ENCODE results near the gene AHRR.
A peak's percentile ranks its signal among the peaks of the same experiment; 100 is the strongest.
"Not testable (repeated sequence)": the region's sequence is repeated elsewhere in the genome, so short reads cannot be mapped to it uniquely, and the experiment has no call there.

Gene AHRR

DNA sequence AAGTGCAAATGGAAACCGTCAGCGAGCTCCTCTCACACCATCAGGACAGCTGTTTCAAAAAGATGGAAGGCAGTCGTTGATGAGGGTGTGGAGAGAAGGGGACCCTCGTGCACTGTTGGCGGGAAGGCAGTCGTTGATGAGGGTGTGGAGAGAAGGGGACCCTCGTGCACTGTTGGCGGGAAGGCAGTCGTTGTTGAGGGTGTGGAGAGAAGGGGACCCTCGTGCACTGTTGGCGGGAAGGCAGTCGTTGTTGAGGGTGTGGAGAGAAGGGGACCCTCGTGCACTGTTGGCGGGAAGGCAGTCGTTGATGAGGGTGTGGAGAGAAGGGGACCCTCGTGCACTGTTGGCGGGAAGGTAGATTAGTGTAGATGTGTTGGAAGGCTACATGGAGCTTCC is 80.7 kb downstream of the AHRR start:
- not testable (repeated sequence) for DNase-seq (ENCODE audit: low read depth, low spot score)

DNA sequence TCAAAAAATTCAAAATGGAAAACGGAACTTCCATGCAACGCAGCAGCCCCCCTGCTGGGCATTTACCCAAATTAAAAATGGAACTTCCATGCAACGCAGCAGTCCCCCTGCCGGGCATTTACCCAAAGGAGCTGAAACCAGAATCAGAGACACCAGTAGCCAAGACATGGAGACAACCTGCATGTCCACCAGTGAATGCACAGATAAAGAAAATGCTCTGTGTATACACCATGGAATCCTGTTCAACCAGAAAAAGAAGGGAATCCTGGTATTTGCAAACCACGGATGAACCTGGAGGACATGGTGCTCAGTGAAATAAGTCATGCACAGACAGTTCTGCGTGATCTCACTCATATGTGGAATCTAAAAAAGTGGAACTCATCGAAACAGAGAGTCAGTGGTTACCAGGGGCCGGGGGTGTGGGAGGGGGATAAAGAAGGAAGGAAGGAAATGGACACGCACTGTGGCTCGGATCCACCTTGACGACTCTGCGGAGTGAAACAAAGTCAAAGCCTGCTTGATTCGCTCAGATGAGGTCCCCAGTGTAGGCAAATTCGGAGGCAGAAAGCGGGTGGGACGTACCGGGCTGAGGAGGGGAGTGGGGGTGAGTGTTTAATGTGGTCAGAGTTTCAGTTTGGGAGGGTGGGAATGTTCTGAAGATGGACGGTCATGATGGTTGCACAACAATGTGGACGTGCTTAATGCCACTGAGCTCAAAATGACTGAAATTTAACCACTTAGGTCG is 81.3 kb downstream of the AHRR start:
- no peak overlapping the region for H3K27ac ChIP-seq
- no peak for DNase-seq (ENCODE audit: low read depth, low spot score)

More for the DNA sequence above, 80.7 kb downstream of the AHRR start:
- not testable (repeated sequence) for H3K27ac ChIP-seq

DNA sequence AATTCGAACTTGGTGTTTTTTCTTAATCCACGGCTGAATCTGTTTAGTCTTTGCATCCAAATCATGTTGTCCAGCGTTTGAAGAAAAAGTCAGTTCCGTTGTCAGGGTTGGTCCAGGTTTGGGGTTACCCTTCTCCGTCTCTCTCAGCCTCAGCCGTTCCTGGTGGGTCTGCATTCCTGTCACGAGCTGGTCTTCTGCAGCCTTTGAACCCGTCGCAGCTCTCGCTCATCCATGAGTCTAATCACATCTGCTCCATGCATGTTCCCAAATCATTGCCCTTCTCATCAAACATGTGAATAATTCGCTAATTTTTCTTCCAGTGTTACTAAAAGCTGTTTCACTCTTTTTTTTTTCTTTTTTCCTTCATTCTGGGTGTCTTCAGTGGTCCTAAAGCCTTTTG is 82.5 kb downstream of the AHRR start:
- H3K27ac ChIP-seq: no peak overlapping the region
- no peak for DNase-seq (ENCODE audit: low read depth, low spot score)

DNA sequence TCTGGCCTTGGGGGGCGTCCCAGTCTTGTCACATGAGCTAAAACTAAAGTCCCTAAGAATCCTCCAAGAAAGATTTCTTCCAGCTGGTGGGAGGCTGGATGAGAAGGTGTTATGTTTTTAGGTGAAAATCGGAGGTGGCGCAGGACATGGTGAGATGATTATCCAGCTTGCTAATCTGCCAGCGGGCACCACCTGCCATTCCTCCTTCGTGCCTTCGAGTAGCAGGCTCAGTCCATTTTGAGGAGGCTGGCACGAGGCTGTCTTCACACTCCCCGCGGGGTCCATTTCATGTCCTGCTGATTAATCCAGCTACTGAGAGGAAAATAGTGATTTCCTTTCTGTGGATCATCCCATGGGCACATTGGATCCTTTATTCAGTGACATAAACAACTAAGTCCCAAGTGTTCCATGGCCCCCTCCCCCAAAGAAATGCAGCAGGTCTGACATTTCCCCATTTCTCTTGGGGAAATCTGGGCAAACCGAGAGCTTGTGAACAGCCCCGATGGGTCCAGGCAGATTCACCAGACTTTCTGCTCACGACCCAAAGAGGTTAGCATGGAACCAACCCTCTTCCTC is 83.2 kb downstream of the AHRR start:
- DNase-seq (ENCODE audit: low read depth, low spot score): no peak
- H3K27ac ChIP-seq: no peak overlapping the region

DNA sequence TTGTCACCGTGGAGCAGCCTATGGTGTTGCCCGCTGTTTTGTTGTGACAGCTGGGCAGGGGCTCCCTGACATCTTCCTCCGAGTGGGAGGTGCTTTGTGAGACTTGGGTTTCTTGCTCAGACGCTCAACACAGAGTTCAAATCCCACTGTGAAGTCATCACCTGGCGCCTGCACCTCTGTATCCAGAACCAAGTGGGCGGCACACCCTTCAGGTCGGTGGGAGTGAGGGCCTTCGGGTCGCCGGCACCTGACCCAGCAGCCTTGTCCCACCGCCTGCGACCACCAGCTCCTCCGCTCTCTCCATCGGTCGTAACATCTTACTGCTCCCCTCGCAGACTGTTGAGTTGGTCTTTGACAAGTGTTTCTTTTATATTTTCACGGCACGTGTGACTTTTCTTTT is 83.9 kb downstream of the AHRR start:
- no peak overlapping the region for H3K27ac ChIP-seq
- DNase-seq (ENCODE audit: low read depth, low spot score): no peak

DNA sequence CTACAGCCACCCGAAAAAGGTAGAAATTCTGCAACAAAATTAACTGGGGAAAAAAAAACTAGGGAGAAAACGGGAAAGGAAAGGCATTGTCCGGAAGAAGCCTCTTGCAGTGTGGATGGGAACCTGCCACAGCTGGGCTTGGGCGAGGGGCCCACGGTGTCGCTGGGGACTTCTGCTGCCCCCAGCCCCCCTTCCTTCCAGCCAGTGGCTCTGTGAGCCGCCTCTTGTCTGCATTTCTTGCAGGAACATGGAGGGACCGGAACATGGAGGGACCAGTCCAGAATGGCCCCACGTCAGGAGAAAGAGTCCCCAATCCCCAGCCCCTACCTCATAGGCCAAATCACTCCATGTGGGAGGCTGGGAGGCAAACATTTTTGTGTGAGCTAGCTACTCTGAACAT is 84.5 kb downstream of the AHRR start:
- no peak overlapping the region for H3K27ac ChIP-seq
- DNase-seq (ENCODE audit: low read depth, low spot score): no peak

DNA sequence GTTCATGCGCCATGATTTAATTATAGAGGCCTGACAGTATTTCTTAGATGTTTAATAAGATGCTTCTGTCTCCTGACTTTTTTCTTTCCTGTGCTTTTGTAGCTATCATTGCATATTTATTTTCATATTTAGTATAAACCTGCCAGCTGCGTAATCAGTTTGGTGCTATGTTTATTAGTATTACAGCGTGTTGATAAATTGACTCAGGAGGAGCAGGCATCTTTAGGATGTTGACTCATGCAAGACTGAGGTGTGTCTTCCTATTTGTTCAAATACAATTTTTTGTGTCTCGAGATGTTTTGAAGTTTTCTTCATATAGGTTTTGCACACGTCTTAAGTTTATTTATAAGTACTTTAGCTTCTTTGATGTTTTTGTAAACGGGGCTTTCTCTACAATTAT is 85.5 kb downstream of the AHRR start:
- H3K27ac ChIP-seq: peak overlapping the region; percentile 40
- DNase-seq (ENCODE audit: low read depth, low spot score): no peak

DNA sequence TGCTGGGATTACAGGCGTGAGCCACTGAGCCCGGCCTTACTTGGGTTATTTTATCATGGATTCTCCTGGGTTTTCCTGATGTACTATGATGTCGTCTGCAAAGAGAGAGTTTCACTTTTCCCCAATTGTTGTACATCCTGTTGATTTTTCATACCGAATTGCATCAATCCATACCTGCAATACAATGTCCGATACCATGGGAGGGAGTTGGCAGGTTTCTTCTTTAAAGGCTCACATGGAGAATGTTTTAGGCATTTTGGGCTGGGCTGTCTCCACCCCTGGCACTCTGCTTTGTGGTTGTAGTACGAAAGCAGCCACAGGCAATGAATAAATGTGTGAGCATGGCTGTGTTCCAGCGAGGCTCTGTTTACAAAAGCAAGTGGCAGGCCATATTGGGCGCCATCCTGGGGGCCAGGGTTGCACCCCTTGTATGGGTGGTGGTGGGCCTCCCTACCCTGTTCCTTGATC is 86.3 kb downstream of the AHRR start:
- no peak for DNase-seq (ENCODE audit: low read depth, low spot score)
- H3K27ac ChIP-seq: peak overlapping the region; percentile 40

DNA sequence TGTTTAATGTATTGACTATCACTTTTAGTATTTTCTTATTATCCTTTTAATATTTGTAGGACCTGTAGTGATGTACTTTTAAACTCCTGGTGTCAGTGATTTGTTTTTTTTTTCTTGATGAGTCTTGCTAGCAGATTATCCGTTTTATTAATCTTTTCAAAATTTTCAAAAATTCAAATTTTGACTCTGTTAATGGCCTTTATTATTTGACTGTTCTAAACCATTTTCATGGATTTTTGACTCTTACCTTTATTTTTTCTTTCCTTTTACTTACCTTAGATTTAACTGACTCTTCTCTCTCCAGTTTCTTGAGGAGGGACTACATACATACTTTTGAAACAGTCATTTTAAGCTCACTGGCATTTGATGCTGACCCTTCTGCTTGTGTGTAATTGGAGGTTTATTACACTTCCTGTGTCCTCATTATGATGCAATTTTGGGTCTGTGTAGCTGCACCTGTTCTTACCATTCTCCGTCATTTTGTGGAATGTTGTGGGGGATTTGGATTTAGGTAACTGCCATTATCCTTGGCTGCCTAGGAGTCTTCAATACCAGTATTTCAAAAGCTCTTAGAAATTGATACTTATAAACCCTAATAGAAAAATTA is 89.5 kb downstream of the AHRR start:
- H3K27ac ChIP-seq: no peak overlapping the region
- DNase-seq (ENCODE audit: low read depth, low spot score): no peak

DNA sequence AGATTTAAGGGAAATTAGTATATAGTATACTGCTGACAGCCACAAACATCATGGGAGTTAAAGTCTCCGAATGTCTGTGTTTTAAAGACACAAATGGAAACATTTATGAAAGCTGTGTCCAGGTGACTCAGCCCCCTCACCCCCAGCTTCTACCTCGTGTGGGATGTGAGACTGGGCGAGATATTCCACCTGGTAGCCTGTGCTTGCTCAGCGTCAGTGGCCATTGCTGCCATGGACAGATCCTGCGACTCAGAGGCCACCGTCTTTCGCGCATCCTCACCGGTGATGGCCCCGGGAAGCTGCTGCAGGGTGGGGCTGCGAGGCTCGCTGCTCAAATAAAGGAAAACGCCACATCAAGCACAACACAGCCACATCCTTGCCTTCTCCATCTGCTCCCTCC is 90.2 kb downstream of the AHRR start:
- no peak overlapping the region for H3K27ac ChIP-seq
- DNase-seq (ENCODE audit: low read depth, low spot score): no peak

DNA sequence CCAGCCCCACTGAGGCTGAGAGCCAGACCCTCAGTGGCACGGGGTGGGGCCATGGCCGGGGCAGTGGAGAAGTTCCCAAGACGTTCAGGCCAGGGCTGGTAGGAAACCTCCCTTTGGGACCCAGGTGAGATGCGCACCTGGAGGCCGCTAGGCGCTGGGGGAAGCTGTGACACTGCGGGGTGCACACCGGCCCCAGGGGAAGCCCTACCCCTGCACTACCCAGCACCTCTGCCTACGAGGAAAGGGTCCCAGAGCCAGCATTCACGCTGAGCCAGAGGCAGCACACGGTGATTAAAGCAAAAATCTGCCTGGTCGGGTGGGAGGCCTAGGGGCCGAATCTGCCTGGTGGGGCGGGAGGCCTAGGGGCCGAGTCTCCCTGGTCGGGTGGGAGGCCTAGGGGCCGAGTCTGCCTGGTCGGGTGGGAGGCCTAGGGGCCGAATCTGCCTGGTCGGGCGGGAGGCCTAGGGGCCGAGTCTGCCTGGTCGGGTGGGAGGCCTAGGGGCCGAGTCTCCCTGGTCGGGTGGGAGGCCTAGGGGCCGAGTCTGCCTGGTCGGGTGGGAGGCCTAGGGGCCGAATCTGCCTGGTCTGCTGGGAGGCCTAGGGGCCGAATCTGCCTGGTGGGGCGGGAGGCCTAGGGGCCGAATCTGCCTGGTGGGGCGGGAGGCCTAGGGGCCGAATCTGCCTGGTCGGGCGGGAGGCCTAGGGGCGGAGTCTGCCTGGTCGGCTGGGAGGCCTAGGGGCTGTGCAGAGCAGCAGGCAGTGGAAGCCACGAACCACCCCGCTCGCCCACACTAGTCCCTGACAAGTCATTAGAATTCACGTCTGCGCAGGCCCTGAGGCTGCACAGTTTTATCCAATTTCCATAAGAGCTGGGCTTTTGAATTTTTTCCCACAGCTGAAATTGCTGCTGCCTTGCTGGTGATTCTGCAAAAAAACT is 93.7 kb downstream of the AHRR start:
- not testable (repeated sequence) for H3K27ac ChIP-seq; DNase-seq (ENCODE audit: low read depth, low spot score)

DNA sequence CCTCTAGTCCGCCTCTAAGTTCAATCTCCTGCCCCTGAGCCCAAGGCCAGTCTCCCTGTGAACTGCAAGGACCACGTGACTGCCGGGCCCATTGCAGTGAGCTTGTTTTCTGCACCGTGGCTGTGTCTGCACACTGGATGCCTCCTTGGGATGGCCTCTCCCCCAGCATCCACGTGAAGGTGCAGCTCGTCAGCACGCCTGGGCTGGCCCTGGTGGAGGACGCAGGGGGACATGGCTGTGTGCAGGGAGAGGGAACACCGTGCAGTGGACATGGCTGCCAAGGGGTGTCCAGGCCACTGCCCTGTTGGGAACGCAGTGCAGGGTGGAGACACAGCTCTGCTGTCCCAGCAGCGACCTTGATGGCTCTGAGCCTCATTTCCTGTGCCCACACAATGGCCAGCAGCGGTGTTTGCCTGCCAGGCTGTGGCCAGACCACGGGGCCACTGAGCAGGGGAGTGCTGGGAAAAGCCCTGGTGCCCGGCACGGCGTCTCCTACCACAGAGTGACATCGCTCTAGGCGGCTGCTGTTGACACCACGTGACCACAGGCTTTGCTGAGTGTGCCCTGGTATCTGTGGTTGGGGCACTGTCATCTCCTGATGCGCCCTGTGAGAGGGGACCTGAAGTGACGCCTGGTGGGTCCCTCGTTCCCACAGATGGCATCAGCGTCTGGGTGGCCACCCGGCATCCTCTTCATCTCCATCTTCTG is 94.6 kb downstream of the AHRR start:
- no peak for DNase-seq (ENCODE audit: low read depth, low spot score)
- H3K27ac ChIP-seq: no peak overlapping the region

DNA sequence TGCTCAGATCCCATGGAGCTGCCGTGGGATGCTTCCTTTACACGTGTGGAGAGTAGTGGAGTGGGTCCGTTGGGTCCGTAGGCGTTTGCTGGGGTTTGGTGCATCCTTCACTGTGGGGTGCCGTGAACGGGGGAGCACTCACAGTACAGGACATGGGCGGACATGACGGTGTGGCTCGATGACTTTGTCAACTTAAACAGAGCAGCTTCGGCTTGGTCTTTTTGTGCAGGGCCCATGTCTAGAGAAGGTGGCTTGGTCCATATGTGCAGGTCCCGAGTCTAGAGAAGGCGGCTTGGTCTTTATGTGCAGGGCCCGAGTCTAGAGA is 95.1 kb downstream of the AHRR start:
- no peak overlapping the region for H3K27ac ChIP-seq
- DNase-seq (ENCODE audit: low read depth, low spot score): no peak

DNA sequence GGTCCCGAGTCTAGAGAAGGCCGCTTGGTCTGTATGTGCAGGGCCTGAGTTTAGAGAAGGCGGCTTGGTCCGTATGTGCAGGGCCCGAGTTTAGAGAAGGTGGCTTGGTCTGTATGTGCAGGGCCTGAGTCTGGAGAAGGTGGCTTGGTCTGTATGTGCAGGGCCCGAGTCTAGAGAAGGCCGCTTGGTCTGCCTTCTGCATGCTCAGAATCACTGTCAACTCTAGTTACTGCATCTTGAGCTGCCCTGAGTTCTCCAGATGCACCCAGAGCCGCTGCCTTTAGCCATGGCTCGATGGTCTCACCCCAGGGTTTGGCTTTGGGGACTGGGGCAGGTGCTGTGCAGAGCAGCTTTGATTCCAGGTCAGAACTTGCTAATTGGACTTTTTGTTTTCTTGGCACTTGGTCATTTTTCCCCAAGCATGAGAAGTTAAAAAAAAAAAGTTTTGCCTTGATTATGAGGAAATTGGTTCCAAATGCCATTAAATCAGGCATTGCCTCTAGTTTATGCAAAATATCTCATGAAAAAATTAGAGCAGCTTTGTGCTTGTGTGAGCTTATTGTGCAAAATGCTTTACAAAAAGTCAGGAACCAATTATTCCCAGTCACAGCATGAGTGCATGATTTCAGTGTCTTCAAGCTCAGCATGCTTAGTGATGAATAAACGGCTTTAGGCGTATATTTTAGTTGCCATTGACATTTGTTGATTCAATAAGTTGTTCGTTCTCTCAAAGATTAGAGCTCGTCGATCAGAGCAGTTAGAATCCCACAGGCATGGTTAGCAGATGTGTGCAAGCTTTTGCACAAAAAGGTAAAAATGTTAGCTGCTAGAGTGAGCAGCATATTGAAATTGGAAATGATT is 96.0 kb downstream of the AHRR start:
- H3K27ac ChIP-seq: no peak overlapping the region
- DNase-seq (ENCODE audit: low read depth, low spot score): no peak

DNA sequence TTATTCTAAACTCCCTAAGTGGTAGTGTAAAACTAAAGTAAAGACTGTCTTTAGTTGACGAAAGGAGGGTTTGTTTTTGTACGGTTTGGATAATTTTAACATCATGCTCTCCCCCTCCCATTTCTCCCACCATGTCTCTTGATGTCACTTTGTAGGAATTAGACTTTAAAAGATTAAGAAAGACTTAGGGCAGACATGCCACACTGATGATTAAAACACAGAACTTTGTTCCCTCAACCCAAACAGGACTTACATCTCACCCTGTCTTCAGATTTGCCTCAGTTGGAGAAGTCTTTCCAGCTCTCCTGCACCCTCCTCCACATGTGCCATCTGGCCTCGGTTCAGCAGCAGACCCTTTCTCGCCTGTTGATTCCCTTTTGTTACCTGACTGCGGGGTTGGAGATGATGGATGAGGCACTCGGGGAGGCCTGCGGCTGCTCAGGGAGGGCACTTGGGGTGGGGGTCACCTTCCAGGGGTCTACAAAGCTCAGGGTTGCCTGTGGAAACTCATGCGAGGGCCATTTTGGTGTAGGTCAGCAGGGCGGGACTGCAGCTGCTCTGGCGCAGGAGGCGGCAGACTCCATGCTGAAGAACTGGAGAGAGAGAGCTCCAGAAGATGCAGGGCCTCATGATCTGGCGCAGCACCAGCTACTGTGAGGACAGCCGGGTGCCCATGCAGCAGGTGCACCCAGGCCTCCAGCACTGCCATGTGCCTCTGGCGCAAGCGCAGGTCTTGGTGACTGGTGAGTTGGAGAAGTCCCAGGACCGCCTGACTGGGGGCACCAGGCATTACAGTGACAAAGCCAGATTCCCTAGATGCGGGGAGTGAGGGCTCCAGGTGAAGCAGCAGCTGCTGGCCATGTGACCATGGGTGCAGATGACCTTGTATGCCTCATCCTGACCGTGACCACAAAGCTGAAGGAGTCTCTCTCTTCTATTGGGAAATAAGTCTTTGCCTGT is 96.9 kb downstream of the AHRR start:
- H3K27ac ChIP-seq: no peak overlapping the region
- DNase-seq (ENCODE audit: low read depth, low spot score): no peak

DNA sequence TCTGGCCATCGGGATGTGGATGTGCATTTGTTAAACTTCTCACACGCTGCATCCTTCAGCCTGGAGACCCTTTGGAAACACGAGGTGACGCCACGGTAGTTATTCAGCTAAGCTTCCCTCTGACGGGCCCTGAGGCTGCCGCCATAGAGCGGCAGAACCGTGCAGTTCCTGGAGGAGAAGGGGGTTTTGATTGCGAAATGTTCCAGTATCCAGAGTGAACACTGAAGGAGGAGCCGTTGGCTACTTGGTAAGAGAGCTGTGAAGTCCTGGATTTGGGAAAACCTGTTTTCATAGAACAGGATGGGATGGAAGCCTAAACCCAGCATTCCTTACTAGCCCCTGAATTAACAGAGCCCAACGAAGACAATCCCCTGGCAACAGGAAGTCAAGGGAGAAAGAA is 98.5 kb downstream of the AHRR start:
- no peak for DNase-seq (ENCODE audit: low read depth, low spot score)
- no peak overlapping the region for H3K27ac ChIP-seq

DNA sequence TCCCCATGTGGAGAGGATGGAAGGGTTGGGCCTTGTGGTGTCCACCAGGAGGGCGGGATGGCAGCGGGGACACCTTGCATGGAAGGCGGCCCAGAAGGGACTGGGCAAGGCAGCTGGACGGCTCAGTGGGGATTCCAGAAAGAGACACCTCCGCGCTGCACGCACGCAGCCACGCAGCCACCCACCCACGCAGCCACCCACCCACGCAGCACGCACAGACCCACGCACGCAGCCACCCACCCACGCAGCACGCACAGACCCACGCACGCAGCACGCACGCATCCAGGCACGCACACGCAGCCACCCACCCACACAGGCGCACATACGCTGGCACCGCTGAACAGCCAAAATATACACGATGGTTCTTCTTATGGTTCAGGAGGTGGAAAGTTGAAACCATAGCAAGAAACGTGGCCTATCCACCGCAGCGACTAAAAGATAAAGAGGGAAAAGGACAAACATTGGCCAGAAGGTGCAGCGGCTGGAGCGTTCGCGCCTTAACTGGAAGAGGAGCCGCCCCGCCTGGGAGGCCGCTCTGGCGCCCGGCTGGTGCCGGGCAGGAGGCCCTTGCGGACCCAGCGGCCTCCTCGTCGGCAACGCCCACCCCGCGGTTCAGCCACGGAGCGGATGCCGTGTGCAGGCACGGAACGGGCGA is 99.2 kb downstream of the AHRR start:
- no peak for DNase-seq (ENCODE audit: low read depth, low spot score)
- no peak overlapping the region for H3K27ac ChIP-seq
